K562 (cell line): ENCODE results near the gene TBC1D3B. TPM values are rescaled to one million over a fixed set of nuclear protein-coding genes. Genes with fewer than 3 reads are reported as not detected.
A peak's percentile ranks its signal among the peaks of the same experiment; 100 is the strongest.

ENCODE experiments used
- POU5F1 ChIP-seq: fragments of 150-350 bp; IDR thresholded peaks from 2 replicates; pipeline ENCODE4 v1.6.1; 2014; ENCODE audit warnings: borderline replicate concordance, low read length, low read depth, mild to moderate bottlenecking; ENCODE audit not compliant: partially characterized antibody
- RAD21 ChIP-seq, 2 experiments: fragments of 250-450 bp in 1 of 2; fragments of 450-650 bp in 1 of 2; sonication (Bioruptor Pico) in 1 of 2; formaldehyde crosslinking in 1 of 2; IDR thresholded peaks in 1 of 2; conservative IDR thresholded peaks in 1 of 2; 2 replicates each; pipeline versions ENCODE4 v1.4.0 to v1.8.0; 2020 to 2022; ENCODE audit warnings: mild to moderate bottlenecking in 2 of 2, moderate library complexity in 1 of 2
- RBM15 ChIP-seq: fragments of 200-400 bp; formaldehyde crosslinking; IDR thresholded peaks from 2 replicates; pipeline ENCODE4 v1.6.1; 2018; ENCODE audit warnings: mild to moderate bottlenecking, low read length, moderate library complexity; ENCODE audit not compliant: insufficient read depth
- SIN3B ChIP-seq: fragments of 450-650 bp; IDR thresholded peaks from 2 replicates; pipeline ENCODE4 v1.6.1; 2017; ENCODE audit warnings: low read depth, mild to moderate bottlenecking, moderate library complexity
- polyA plus RNA-seq, 8 experiments: library from polyadenylated mRNA; depleted of rRNA in 4 of 8; stranded (reverse) in 5 of 8; unstranded in 3 of 8; fragments of >200 nt; fragmentation: Nextera tagmentation in 2 of 8; fragmentation: Illumina TruSeq in 1 of 8; extraction: Ambion mirVana in 2 of 8; extraction: Trizol in 1 of 8; gene quantifications; 2 replicates each; pipeline versions ENCODE4 v1.2.1 to v1.2.3, GENCODE V29; 2011 to 2014; ENCODE audit warnings: inconsistent platforms in 1 of 8, missing spikeins in 1 of 8
- total RNA-seq, 7 experiments: library from RNA; depleted of rRNA in 6 of 7; stranded (reverse); fragments of >200 nt in 6 of 7; fragmentation: Illumina TruSeq in 2 of 7; extraction: Trizol in 2 of 7; gene quantifications; 2 replicates each; pipeline versions ENCODE4 v1.2.1 to v1.2.3, GENCODE V29; 2011 to 2021; ENCODE audit warnings: low replicate concordance in 1 of 7
- TF ChIP-seq, protein P1 (sequence below), 2 experiments: fragments of 150-350 bp in 1 of 2; IDR thresholded peaks; 2 replicates each; pipeline ENCODE4 v1.6.1; 2012 to 2016; ENCODE audit warnings: low read depth in 2 of 2, low read length in 2 of 2, mild to moderate bottlenecking in 1 of 2, moderate library complexity in 1 of 2
- TF ChIP-seq, protein P2 (sequence below), 2 experiments: fragments of 450-650 bp; formaldehyde crosslinking in 1 of 2; IDR thresholded peaks; 2 replicates each; pipeline versions ENCODE4 v1.4.0 to v1.6.1; 2014 to 2020; ENCODE audit warnings: mild to moderate bottlenecking in 2 of 2, borderline replicate concordance in 1 of 2, low read depth in 1 of 2
- TF ChIP-seq, protein P3 (sequence below), 3 experiments: IDR thresholded peaks in 2 of 3; conservative IDR thresholded peaks in 1 of 3; 2 replicates each; pipeline ENCODE4 v1.5.1; 2011 to 2012; ENCODE audit warnings: low read length in 3 of 3, mild to moderate bottlenecking in 3 of 3, control low read depth in 2 of 3, improper control_type of control experiment in 1 of 3, inconsistent platforms in 1 of 3, low read depth in 1 of 3, mixed read lengths in 1 of 3, moderate library complexity in 1 of 3; ENCODE audit not compliant: insufficient read depth in 2 of 3

TBC1D3B gene
- total and polyA plus RNA-seq, 9 of the 15 experiments (the other 6 are each of a cell fraction or from before 2014, with no cell fraction given): 0.29 to 0.60 TPM; not detected in 7

DNA sequence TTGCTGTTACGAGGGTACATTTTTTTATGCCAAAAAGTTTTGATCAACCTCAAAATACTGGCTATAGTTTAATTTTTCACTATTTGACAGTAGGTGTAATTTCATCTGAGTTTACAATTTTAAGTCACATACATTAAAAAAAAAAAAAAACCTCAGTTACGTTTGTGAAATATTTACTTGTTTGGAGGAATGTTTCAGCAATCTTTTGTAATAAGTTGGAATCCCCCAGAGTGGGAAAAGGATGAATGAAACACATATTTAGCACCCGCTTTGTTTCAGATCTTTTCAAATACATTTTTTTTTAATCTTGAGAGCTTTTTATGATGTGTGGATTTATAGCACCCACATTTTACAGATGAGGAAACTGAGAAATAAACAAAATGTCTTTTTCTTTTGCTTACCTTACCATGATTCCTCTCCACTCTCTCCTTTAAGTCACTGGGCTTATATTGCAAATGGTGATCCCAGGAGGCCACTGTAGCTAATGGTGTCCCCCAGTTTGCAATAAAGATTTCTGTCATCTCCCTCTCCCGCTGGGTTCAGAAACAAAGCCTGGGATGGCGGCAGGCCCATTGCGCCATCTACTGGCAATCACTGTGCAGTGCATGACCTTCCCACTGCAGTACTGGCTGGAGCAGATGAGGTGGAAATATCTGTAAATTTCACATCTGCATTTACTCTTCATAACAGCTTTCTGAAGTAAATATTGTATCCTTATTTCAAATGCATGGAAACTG lies 27.7 kb downstream of the TBC1D3B start (continued):
- TF ChIP-seq, protein P1, sequence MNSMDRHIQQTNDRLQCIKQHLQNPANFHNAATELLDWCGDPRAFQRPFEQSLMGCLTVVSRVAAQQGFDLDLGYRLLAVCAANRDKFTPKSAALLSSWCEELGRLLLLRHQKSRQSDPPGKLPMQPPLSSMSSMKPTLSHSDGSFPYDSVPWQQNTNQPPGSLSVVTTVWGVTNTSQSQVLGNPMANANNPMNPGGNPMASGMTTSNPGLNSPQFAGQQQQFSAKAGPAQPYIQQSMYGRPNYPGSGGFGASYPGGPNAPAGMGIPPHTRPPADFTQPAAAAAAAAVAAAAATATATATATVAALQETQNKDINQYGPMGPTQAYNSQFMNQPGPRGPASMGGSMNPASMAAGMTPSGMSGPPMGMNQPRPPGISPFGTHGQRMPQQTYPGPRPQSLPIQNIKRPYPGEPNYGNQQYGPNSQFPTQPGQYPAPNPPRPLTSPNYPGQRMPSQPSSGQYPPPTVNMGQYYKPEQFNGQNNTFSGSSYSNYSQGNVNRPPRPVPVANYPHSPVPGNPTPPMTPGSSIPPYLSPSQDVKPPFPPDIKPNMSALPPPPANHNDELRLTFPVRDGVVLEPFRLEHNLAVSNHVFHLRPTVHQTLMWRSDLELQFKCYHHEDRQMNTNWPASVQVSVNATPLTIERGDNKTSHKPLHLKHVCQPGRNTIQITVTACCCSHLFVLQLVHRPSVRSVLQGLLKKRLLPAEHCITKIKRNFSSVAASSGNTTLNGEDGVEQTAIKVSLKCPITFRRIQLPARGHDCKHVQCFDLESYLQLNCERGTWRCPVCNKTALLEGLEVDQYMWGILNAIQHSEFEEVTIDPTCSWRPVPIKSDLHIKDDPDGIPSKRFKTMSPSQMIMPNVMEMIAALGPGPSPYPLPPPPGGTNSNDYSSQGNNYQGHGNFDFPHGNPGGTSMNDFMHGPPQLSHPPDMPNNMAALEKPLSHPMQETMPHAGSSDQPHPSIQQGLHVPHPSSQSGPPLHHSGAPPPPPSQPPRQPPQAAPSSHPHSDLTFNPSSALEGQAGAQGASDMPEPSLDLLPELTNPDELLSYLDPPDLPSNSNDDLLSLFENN (IDR thresholded peaks at IDR 0.05; ENCODE audit: low read depth in 2 of 2, low read length in 2 of 2): no peak
- TF ChIP-seq RBM15 (no peak), SIN3B (0 out of 2 replicates have a peak, but pooled peaks have one; percentile 14), POU5F1 (peak; percentile 36), RAD21 (CRISPR knock-in tag; conservative IDR thresholded peaks at IDR 0.05 in 1 of 2, IDR thresholded peaks at IDR 0.05 in 1 of 2) (peak; percentile 78 to 88)
- TF ChIP-seq, protein P2, sequence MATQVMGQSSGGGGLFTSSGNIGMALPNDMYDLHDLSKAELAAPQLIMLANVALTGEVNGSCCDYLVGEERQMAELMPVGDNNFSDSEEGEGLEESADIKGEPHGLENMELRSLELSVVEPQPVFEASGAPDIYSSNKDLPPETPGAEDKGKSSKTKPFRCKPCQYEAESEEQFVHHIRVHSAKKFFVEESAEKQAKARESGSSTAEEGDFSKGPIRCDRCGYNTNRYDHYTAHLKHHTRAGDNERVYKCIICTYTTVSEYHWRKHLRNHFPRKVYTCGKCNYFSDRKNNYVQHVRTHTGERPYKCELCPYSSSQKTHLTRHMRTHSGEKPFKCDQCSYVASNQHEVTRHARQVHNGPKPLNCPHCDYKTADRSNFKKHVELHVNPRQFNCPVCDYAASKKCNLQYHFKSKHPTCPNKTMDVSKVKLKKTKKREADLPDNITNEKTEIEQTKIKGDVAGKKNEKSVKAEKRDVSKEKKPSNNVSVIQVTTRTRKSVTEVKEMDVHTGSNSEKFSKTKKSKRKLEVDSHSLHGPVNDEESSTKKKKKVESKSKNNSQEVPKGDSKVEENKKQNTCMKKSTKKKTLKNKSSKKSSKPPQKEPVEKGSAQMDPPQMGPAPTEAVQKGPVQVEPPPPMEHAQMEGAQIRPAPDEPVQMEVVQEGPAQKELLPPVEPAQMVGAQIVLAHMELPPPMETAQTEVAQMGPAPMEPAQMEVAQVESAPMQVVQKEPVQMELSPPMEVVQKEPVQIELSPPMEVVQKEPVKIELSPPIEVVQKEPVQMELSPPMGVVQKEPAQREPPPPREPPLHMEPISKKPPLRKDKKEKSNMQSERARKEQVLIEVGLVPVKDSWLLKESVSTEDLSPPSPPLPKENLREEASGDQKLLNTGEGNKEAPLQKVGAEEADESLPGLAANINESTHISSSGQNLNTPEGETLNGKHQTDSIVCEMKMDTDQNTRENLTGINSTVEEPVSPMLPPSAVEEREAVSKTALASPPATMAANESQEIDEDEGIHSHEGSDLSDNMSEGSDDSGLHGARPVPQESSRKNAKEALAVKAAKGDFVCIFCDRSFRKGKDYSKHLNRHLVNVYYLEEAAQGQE (IDR thresholded peaks at IDR 0.05; ENCODE audit: borderline replicate concordance): peak; percentile 68
- TF ChIP-seq, protein P2 (CRISPR knock-in tag; IDR thresholded peaks at IDR 0.05; ENCODE audit: low read depth): no peak
- TF ChIP-seq, protein P3, sequence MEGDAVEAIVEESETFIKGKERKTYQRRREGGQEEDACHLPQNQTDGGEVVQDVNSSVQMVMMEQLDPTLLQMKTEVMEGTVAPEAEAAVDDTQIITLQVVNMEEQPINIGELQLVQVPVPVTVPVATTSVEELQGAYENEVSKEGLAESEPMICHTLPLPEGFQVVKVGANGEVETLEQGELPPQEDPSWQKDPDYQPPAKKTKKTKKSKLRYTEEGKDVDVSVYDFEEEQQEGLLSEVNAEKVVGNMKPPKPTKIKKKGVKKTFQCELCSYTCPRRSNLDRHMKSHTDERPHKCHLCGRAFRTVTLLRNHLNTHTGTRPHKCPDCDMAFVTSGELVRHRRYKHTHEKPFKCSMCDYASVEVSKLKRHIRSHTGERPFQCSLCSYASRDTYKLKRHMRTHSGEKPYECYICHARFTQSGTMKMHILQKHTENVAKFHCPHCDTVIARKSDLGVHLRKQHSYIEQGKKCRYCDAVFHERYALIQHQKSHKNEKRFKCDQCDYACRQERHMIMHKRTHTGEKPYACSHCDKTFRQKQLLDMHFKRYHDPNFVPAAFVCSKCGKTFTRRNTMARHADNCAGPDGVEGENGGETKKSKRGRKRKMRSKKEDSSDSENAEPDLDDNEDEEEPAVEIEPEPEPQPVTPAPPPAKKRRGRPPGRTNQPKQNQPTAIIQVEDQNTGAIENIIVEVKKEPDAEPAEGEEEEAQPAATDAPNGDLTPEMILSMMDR (IDR thresholded peaks at IDR 0.05 in 2 of 3, conservative IDR thresholded peaks at IDR 0.05 in 1 of 3; ENCODE audit: insufficient read depth in 2 of 3, low read depth in 1 of 3, low read length in 3 of 3): peak; percentile 93 to 97 (median 97)
